Muscle layer of duodenum (tissue), 2 donors: ENCODE measurements around the gene CRIM1.
"Not testable (repeated sequence)": the region's sequence is repeated elsewhere in the genome, so short reads cannot be mapped to it uniquely, and the experiment has no call there.

Experiments
- H3K27ac ChIP-seq: one replicate; pipeline ENCODE4 v1.7.0; 2013; ENCODE audit warnings: mild to moderate bottlenecking, low read length
- H3K27me3 ChIP-seq: one replicate; pipeline ENCODE4 v1.7.0; 2013; ENCODE audit warnings: low read depth, mild to moderate bottlenecking, control low read depth, low read length
- H3K36me3 ChIP-seq, 2 donors: one replicate each; pipeline ENCODE4 v1.7.0; 2013; ENCODE audit warnings: low read length in 2 of 2, control low read depth in 1 of 2, mild to moderate bottlenecking in 1 of 2; ENCODE audit not compliant: insufficient read depth in 2 of 2, control insufficient read depth in 1 of 2
- H3K4me1 ChIP-seq, 2 donors: one replicate each; pipeline ENCODE4 v1.7.0; 2013; ENCODE audit warnings: low read length in 2 of 2, mild to moderate bottlenecking in 2 of 2, control low read depth in 1 of 2, moderate library complexity in 1 of 2; ENCODE audit not compliant: insufficient read depth in 2 of 2, control insufficient read depth in 1 of 2
- H3K4me3 ChIP-seq, 2 donors: one replicate each; pipeline ENCODE4 v1.7.0; 2013; ENCODE audit warnings: low read length in 2 of 2, low read depth in 1 of 2, mild to moderate bottlenecking in 1 of 2
- H3K9me3 ChIP-seq, 2 donors: one replicate each; pipeline ENCODE4 v1.7.0; 2013; ENCODE audit warnings: low read length in 2 of 2, control low read depth in 1 of 2, mild to moderate bottlenecking in 1 of 2; ENCODE audit not compliant: control insufficient read depth in 1 of 2
- donor health status: healthy.

CRIM1 gene

GRCh38 chr2:36355151-36355889, at the start of gene CRIM1:
Gene CRIM1, plus strand, starts transcription at chr2:36355778. Its CDS starts 515 bp downstream, at chr2:36356293.
- H3K27ac ChIP-seq, result peak within 1 kb of the TSS; percentile 79
- H3K4me1 ChIP-seq, result peaks cover 0 to 23% of the 10 kb centered on the region in 2 donors
- no peaks in the 10 kb centered on the region for H3K9me3 ChIP-seq
- H3K27me3 ChIP-seq, result no peaks in the 10 kb centered on the region
- peaks cover 0 to 12% of the 10 kb centered on the region in 2 donors for H3K36me3 ChIP-seq
- H3K4me3 ChIP-seq, result peak within 1 kb of the TSS; percentile 83 to 87

GRCh38 chr2:36307441-36307840, 48.1 kb upstream of the CRIM1 start:
- Histone ChIP-seq H3K36me3 (no peaks in the 10 kb centered on the region), H3K27ac (no peak overlapping the region), H3K4me3 (no peak overlapping the region), H3K27me3 (no peaks in the 10 kb centered on the region), H3K4me1 (no peaks in the 10 kb centered on the region), H3K9me3 (no peaks in the 10 kb centered on the region)

GRCh38 chr2:36310444-36310843, 45.1 kb upstream of the CRIM1 start:
- not testable (repeated sequence) for H3K27me3 ChIP-seq, H3K9me3 ChIP-seq, H3K36me3 ChIP-seq, H3K4me3 ChIP-seq, H3K27ac ChIP-seq, H3K4me1 ChIP-seq

GRCh38 chr2:36318547-36318946, 37.0 kb upstream of the CRIM1 start:
- H3K27ac ChIP-seq, result no peak overlapping the region

GRCh38 chr2:36322108-36322507, 33.5 kb upstream of the CRIM1 start:
- H3K27ac ChIP-seq, result no peak overlapping the region
- H3K9me3 ChIP-seq, result no peaks in the 10 kb centered on the region
- H3K36me3 ChIP-seq, result no peaks in the 10 kb centered on the region
- no peak overlapping the region for H3K4me3 ChIP-seq
- no peaks in the 10 kb centered on the region for H3K4me1 ChIP-seq
- H3K27me3 ChIP-seq, result no peaks in the 10 kb centered on the region

More at GRCh38 chr2:36318547-36318946, 37.0 kb upstream of the CRIM1 start:
- Histone ChIP-seq H3K9me3 (peaks cover 0 to 6% of the 10 kb centered on the region in 2 donors), H3K27me3 (no peaks in the 10 kb centered on the region), H3K4me3 (no peak overlapping the region), H3K36me3 (no peaks in the 10 kb centered on the region), H3K4me1 (no peaks in the 10 kb centered on the region)

GRCh38 chr2:36326286-36326685, 29.3 kb upstream of the CRIM1 start:
- Histone ChIP-seq H3K4me1 (peaks cover 0 to 6% of the 10 kb centered on the region in 2 donors), H3K4me3 (no peak overlapping the region), H3K36me3 (no peaks in the 10 kb centered on the region), H3K9me3 (no peaks in the 10 kb centered on the region), H3K27me3 (no peaks in the 10 kb centered on the region), H3K27ac (no peak overlapping the region)

- peaks cover 0 to 6% of the 10 kb centered on the region in 2 donors for H3K4me1 ChIP-seq
- H3K36me3 ChIP-seq, result no peaks in the 10 kb centered on the region
- H3K4me3 ChIP-seq, result no peak overlapping the region
- no peaks in the 10 kb centered on the region for H3K27me3 ChIP-seq
- H3K27ac ChIP-seq, result no peak overlapping the region
- no peaks in the 10 kb centered on the region for H3K9me3 ChIP-seq
Measured at GRCh38 chr2:36329251-36329650, 26.3 kb upstream of the CRIM1 start.

GRCh38 chr2:36329746-36330472, 25.7 kb upstream of the CRIM1 start:
- Histone ChIP-seq H3K27ac (no peak overlapping the region), H3K27me3 (no peaks in the 10 kb centered on the region), H3K9me3 (no peaks in the 10 kb centered on the region)

GRCh38 chr2:36330473-36331395, 24.8 kb upstream of the CRIM1 start:
- Histone ChIP-seq H3K36me3 (no peaks in the 10 kb centered on the region), H3K4me1 (peaks cover 0 to 6% of the 10 kb centered on the region in 2 donors), H3K27me3 (no peaks in the 10 kb centered on the region), H3K4me3 (no peak overlapping the region), H3K9me3 (no peaks in the 10 kb centered on the region), H3K27ac (no peak overlapping the region)

More at GRCh38 chr2:36329746-36330472, 25.7 kb upstream of the CRIM1 start:
- Histone ChIP-seq H3K4me1 (peaks cover 0 to 6% of the 10 kb centered on the region in 2 donors), H3K4me3 (no peak overlapping the region), H3K36me3 (no peaks in the 10 kb centered on the region)

GRCh38 chr2:36333350-36334012, 22.1 kb upstream of the CRIM1 start:
- Histone ChIP-seq H3K9me3 (no peaks in the 10 kb centered on the region), H3K4me1 (peaks cover 0 to 6% of the 10 kb centered on the region in 2 donors), H3K27me3 (no peaks in the 10 kb centered on the region), H3K4me3 (no peak overlapping the region), H3K27ac (no peak overlapping the region), H3K36me3 (no peaks in the 10 kb centered on the region)
